Cardiac fibroblast (primary cell): ENCODE results near the gene TSPAN9.

Experiments used
- DNase-seq, 2 donors: peaks; one replicate each; pipeline versions ENCODE4 v3.0.0 to v3.0.0-alpha.2; 2010; ENCODE audit warnings: low read depth in 2 of 2
- H3K4me3 ChIP-seq, 2 donors: replicated peaks in 1 of 2; 1 replicate in 1 of 2; 2 replicates in 1 of 2; pipeline ENCODE4 v1.5.1; 2011; ENCODE audit warnings: low read depth in 2 of 2, low read length in 2 of 2, mild to moderate bottlenecking in 2 of 2, moderate library complexity in 1 of 2
- TF ChIP-seq, protein P1 (sequence below): IDR thresholded peaks from one replicate; pipeline ENCODE4 v1.5.1; 2011; ENCODE audit warnings: low read depth, mild to moderate bottlenecking, low read length, inconsistent platforms

The TSPAN9 gene

DNA sequence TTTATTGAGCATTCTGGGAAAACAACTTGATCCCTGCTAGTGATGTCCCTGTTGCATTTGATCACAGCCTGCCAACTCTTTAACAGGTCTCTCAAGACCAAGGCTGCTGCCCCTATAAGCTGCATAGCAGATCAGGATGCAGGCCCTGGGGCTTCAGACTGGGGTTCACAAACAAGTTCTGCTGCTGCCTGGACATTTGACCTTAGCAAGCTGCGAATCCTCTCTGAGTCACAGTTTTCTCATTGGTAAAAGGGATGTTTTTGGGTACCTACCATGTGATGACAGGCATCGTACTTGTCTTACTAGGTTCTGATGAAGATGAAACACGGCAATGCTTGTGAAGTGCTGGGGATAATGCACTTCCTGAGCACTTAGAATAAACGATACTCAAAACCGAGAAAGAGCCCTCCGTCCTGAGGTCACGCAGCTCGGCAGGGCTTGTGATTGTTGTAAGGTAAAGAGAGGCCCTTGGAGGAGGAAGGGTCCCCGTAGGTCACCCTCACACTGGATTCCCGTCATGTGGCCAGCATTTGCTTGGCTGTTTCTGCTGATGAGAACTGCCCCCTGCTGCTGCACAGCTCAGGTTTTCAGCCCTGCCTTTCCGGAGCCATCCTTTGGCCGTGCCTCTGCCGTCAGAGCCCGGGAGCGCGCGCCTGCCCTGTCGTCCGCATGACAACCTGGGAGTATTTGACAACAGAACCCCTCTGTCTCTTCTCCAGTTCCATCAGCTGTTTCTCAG is 39.1 kb downstream of the TSPAN9 start:
- peak in 1 of 2 donors; percentile 35 for DNase-seq
- TF ChIP-seq, protein P1, sequence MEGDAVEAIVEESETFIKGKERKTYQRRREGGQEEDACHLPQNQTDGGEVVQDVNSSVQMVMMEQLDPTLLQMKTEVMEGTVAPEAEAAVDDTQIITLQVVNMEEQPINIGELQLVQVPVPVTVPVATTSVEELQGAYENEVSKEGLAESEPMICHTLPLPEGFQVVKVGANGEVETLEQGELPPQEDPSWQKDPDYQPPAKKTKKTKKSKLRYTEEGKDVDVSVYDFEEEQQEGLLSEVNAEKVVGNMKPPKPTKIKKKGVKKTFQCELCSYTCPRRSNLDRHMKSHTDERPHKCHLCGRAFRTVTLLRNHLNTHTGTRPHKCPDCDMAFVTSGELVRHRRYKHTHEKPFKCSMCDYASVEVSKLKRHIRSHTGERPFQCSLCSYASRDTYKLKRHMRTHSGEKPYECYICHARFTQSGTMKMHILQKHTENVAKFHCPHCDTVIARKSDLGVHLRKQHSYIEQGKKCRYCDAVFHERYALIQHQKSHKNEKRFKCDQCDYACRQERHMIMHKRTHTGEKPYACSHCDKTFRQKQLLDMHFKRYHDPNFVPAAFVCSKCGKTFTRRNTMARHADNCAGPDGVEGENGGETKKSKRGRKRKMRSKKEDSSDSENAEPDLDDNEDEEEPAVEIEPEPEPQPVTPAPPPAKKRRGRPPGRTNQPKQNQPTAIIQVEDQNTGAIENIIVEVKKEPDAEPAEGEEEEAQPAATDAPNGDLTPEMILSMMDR: no peak
- H3K4me3 ChIP-seq: no peak overlapping the region

DNA sequence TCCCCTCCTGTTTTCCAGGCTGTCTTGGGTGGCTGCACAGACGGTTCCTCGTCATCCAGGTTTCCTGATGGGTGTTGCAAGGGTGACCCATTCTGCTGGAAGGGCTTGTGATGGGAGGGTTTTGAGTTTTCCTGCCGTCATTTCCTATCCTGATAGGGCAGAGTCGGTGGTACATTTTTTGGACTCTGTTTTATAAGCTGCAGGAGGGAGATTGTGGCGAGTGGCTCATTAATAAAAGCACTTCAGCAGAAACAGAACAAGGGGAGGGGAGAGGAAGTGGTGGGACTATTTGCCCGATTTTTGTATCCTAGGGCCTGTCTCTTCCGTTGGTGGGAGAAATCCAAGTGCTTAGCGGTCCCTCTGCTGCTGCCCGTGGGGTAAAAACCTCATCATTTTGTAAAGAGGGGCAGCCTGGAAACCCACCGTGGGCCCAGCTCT is 40.0 kb downstream of the TSPAN9 start:
- DNase-seq: peak; percentile 86 to 89
- H3K4me3 ChIP-seq: peak overlapping the region in 1 of 2 donors; percentile 8
- TF ChIP-seq, protein P1: no peak

DNA sequence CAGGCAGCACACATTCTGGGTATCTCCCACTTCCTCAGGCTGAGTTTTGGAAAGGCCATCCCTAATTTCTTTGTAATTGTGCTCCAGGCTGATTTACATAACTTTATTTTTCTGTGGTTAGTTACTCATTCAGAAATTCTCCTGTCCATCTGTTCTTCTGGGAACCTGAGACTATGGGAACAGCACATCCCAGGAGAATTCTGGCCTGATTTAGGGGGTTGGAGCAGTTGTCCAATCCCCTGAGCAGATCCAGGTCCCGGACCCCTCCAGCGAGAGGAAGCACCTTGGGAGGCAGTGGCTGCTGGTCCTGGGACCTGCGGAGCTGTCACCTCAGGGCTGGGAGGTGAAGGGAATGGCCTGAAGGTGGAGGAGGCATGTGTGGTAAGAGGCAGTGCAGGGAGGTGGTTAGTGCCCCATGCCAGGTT is 40.4 kb downstream of the TSPAN9 start:
- peak overlapping the region in 1 of 2 donors; percentile 8 for H3K4me3 ChIP-seq
- TF ChIP-seq, protein P1: no peak

DNA sequence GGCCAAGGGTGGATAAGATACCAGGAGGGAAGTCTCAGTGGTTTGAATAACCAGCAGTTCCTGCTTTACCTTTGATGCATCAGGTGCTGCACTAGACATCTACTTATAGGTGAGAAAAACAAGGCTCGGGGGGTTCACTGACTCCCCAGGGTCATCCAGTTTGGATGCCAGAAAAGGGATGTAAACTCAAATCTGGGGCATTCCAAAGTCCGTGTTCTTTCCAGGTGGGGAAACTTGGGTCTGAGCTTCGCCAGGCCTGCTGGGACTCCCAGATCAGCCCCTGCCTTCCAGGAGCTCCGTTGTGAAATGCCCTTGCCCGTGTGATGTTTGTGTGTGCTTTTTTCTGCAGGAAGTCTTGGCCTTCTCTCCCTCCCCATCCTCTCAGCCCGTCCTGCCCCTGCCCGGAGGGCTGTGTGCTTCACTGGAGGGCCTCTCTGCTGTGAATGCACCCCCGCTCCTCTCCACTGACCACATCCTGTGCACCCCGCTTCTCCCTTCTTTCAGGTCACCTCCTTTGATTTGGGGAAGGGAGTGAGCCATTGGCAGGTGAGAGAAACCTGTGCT is 42.1 kb downstream of the TSPAN9 start:
- H3K4me3 ChIP-seq: no peak overlapping the region
- TF ChIP-seq, protein P1: no peak
- peak in 1 of 2 donors; percentile 22 for DNase-seq

More for the DNA sequence above, 40.4 kb downstream of the TSPAN9 start:
- DNase-seq: peak; percentile 71 to 94

DNA sequence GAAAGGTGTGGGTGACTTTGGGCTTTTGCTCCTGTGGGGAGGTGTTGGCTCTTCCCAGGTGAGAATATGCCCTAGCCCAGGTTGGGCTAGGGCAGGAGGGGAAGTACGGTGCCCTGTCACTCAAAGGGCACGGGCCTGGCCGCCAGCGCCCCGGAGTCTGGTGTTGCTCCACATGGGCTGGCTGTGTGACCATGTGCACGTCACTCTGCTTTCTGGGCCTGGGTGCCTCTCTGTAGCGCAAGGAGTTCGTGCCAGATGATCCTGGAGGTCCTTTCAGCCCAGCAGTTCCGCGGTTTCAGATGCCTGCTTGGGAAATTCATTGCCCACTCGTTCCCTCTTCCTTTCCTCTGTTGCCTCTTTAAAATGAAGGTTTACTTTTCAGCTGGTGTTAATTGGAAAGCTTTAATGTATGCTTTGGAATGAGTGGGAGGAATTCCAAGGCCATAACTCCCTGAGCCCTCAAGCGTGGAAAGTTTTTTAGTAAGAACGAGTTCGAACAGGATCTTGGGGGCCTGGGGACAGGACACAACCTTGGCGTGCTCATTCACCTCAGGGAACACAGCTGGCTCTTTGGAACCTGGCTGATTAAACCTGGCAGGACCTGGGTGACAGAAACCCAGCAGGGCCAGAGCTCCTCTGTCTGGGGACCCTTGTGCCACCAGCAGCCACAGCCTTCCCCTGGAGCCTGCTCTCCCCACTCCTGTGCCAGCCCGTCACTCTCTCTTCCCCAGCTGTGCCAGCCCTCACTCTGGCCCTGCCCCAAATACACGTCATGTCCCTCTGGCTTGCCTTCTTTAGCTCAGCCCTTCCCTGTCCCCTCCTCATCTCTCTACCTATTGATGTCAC is 42.8 kb downstream of the TSPAN9 start:
- no peak overlapping the region for H3K4me3 ChIP-seq
- peak in 1 of 2 donors; percentile 35 for DNase-seq
- TF ChIP-seq, protein P1: no peak

DNA sequence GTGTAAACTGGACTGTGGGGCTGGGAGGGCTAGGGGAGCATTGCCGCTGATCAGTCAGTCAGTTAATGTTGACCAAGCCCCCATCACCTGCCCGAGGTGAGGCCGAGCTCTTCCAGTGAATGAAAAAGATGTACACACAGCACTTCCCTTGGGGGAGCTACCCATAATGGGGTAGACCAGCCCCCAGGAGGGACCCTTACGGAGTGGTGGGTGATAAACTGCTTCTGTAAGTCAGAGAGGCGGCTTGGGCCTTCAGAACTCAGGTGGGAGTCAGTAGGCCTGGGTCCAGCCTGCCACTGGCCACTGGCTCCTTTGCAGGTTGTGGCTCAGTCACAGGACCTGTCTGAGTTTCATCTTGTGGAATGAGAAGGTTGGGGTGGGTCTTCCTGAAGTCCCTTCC is 43.5 kb downstream of the TSPAN9 start:
- DNase-seq: no peak
- TF ChIP-seq, protein P1: no peak
- no peak overlapping the region for H3K4me3 ChIP-seq
